Karpas-422 (cell line): ENCODE measurements around the gene OTUD7B. TPM values are rescaled to one million over a fixed set of nuclear protein-coding genes. Genes with fewer than 3 reads are reported as not detected.
A peak's percentile ranks its signal among the peaks of the same experiment; 100 is the strongest.

Experiments
- DNase-seq: peaks from one replicate; pipeline ENCODE4 v3.0.0-alpha.2; 2015
- H2AFZ ChIP-seq: fragments of 200-600 bp; sonication (generic); 2 replicates; pipeline ENCODE4 v1.6.1; 2014; ENCODE audit warnings: antibody characterized with exemption, low read length, mixed read lengths
- H3K27ac ChIP-seq: fragments of 200-600 bp; sonication (generic); 2 replicates; pipeline ENCODE4 v1.5.1; 2014; ENCODE audit warnings: mild to moderate bottlenecking, low read length, moderate library complexity
- H3K27me3 ChIP-seq: fragments of 200-600 bp; sonication (generic); 2 replicates; pipeline ENCODE4 v1.6.1; 2014; ENCODE audit warnings: low read length, mixed read lengths
- H3K36me3 ChIP-seq: fragments of 200-600 bp; sonication (generic); 2 replicates; pipeline ENCODE4 v1.6.1; 2014; ENCODE audit warnings: low read length, mixed read lengths; ENCODE audit not compliant: insufficient read depth
- H3K4me1 ChIP-seq: fragments of 200-600 bp; sonication (generic); 2 replicates; pipeline ENCODE4 v1.6.1; 2014; ENCODE audit warnings: mild to moderate bottlenecking, low read length, mixed read lengths
- H3K4me2 ChIP-seq: fragments of 200-600 bp; sonication (generic); 2 replicates; pipeline ENCODE4 v1.6.1; 2014; ENCODE audit warnings: low read length, low read depth, mild to moderate bottlenecking; ENCODE audit not compliant: poor library complexity, severe bottlenecking
- H3K4me3 ChIP-seq: fragments of 200-600 bp; sonication (generic); 2 replicates; pipeline ENCODE4 v1.5.1; 2014; ENCODE audit warnings: mild to moderate bottlenecking, antibody characterized with exemption, low read length, mixed read lengths
- H3K79me2 ChIP-seq: fragments of 200-600 bp; sonication (generic); 2 replicates; pipeline ENCODE4 v1.6.1; 2014; ENCODE audit warnings: mild to moderate bottlenecking, low read length, mixed read lengths
- H3K9ac ChIP-seq: fragments of 200-600 bp; sonication (generic); 2 replicates; pipeline ENCODE4 v1.6.0; 2014; ENCODE audit warnings: low read length
- H3K9me2 ChIP-seq: fragments of 200-600 bp; sonication (generic), shearing (Covaris generic); replicated peaks from 2 replicates; pipeline ENCODE4 v1.6.0; 2014; ENCODE audit warnings: mild to moderate bottlenecking, low read length, moderate library complexity; ENCODE audit not compliant: insufficient read depth
- H3K9me3 ChIP-seq: fragments of 300-700, 200-600 bp; sonication (generic); 2 replicates; pipeline ENCODE4 v1.6.1; 2014; ENCODE audit warnings: low read length, mixed read lengths
- H4K20me1 ChIP-seq: fragments of 200-600 bp; sonication (generic); 2 replicates; pipeline ENCODE4 v1.6.1; 2014; ENCODE audit warnings: mild to moderate bottlenecking, antibody characterized with exemption, low read length, low read depth; ENCODE audit not compliant: insufficient read depth
- total RNA-seq: library from RNA; depleted of rRNA; stranded (reverse); fragments of >200 nt; shearing (Covaris generic); gene quantifications from 2 replicates; pipeline ENCODE4 v1.2.3, GENCODE V29; 2014; ENCODE audit warnings: low replicate concordance

OTUD7B gene
- total RNA-seq, 1 experiment from 2014 or later, result 3.6 TPM

GRCh38 chr1:150015651-150016131 lies 5.2 kb upstream of the OTUD7B start:
- H3K36me3 ChIP-seq, result no peaks in the 10 kb centered on the region
- no peaks in the 10 kb centered on the region for H3K27me3 ChIP-seq
- H3K9me3 ChIP-seq, result no peaks in the 10 kb centered on the region
- no peak overlapping the region for H3K9ac ChIP-seq
- H3K27ac ChIP-seq, result no peak overlapping the region
- no peaks in the 10 kb centered on the region for H4K20me1 ChIP-seq
- no peak overlapping the region for H3K4me3 ChIP-seq
- H2AFZ ChIP-seq, result no peak overlapping the region
- H3K9me2 ChIP-seq, result no peaks in the 10 kb centered on the region
- H3K4me1 ChIP-seq, result peaks cover 15% of the 10 kb centered on the region
- peak; percentile 35 for DNase-seq
- H3K4me2 ChIP-seq, result no peak overlapping the region
- H3K79me2 ChIP-seq, result no peaks in the 10 kb centered on the region

GRCh38 chr1:150012611-150013010 lies 2.1 kb upstream of the OTUD7B start:
- Histone ChIP-seq H3K27me3 (no peaks in the 10 kb centered on the region), H3K9ac (no peak overlapping the region)

GRCh38 chr1:150009604-150010392 lies 728 bp downstream of the OTUD7B start:
- H3K27me3 ChIP-seq, result no peaks in the 10 kb centered on the region
- H3K9me2 ChIP-seq, result no peaks in the 10 kb centered on the region
- no peaks in the 10 kb centered on the region for H3K9me3 ChIP-seq
- peak; percentile 42 for DNase-seq
- peak overlapping the region; percentile 92 for H3K4me3 ChIP-seq
- H3K27ac ChIP-seq, result no peak overlapping the region
- H3K36me3 ChIP-seq, result no peaks in the 10 kb centered on the region
- H2AFZ ChIP-seq, result peak overlapping the region; percentile 97
- H4K20me1 ChIP-seq, result peaks cover 23% of the 10 kb centered on the region
- H3K4me2 ChIP-seq, result peak overlapping the region; percentile 98
- H3K9ac ChIP-seq, result peak overlapping the region; percentile 87
- H3K79me2 ChIP-seq, result no peaks in the 10 kb centered on the region
- peaks cover 18% of the 10 kb centered on the region for H3K4me1 ChIP-seq

More at GRCh38 chr1:150012611-150013010, 2.1 kb upstream of the OTUD7B start:
- Histone ChIP-seq H3K36me3 (no peaks in the 10 kb centered on the region), H3K27ac (no peak overlapping the region), H3K4me2 (no peak overlapping the region), H3K4me1 (peaks cover 18% of the 10 kb centered on the region), H3K9me3 (no peaks in the 10 kb centered on the region), H3K79me2 (no peaks in the 10 kb centered on the region), H3K9me2 (no peaks in the 10 kb centered on the region), H4K20me1 (peaks cover 18% of the 10 kb centered on the region), H2AFZ (no peak overlapping the region), H3K4me3 (no peak overlapping the region)
- no peak for DNase-seq

- peak; percentile 31 for DNase-seq
- Histone ChIP-seq H4K20me1 (peaks cover 23% of the 10 kb centered on the region), H3K79me2 (no peaks in the 10 kb centered on the region), H3K4me2 (peak overlapping the region; percentile 98), H3K4me1 (peaks cover 18% of the 10 kb centered on the region), H3K27me3 (no peaks in the 10 kb centered on the region), H3K9me3 (no peaks in the 10 kb centered on the region), H3K9me2 (no peaks in the 10 kb centered on the region), H3K4me3 (no peak overlapping the region), H2AFZ (no peak overlapping the region), H3K36me3 (no peaks in the 10 kb centered on the region), H3K9ac (no peak overlapping the region), H3K27ac (no peak overlapping the region)
Measured at GRCh38 chr1:150008699-150009098, 1.8 kb downstream of the OTUD7B start.

- Histone ChIP-seq H2AFZ (no peak overlapping the region), H3K9ac (no peak overlapping the region), H3K27ac (no peak overlapping the region), H3K4me2 (no peak overlapping the region), H3K4me1 (peaks cover 18% of the 10 kb centered on the region), H4K20me1 (peaks cover 30% of the 10 kb centered on the region), H3K36me3 (no peaks in the 10 kb centered on the region), H3K4me3 (no peak overlapping the region), H3K9me3 (no peaks in the 10 kb centered on the region), H3K79me2 (no peaks in the 10 kb centered on the region), H3K27me3 (no peaks in the 10 kb centered on the region), H3K9me2 (no peaks in the 10 kb centered on the region)
- no peak for DNase-seq
Measured at GRCh38 chr1:150006881-150007421, 3.6 kb downstream of the OTUD7B start.

GRCh38 chr1:150005606-150006005 lies 4.9 kb downstream of the OTUD7B start:
- Histone ChIP-seq H3K4me3 (no peak overlapping the region), H3K79me2 (no peaks in the 10 kb centered on the region), H3K27me3 (no peaks in the 10 kb centered on the region), H4K20me1 (peaks cover 39% of the 10 kb centered on the region), H3K9me3 (no peaks in the 10 kb centered on the region), H3K4me2 (no peak overlapping the region), H3K27ac (no peak overlapping the region), H3K4me1 (peaks cover 12% of the 10 kb centered on the region), H2AFZ (no peak overlapping the region), H3K9ac (no peak overlapping the region), H3K9me2 (no peaks in the 10 kb centered on the region), H3K36me3 (no peaks in the 10 kb centered on the region)
- no peak for DNase-seq

GRCh38 chr1:150003801-150004200 lies 6.7 kb downstream of the OTUD7B start:
- H3K9me3 ChIP-seq, result no peaks in the 10 kb centered on the region
- H3K4me2 ChIP-seq, result no peak overlapping the region
- DNase-seq, result no peak
- no peaks in the 10 kb centered on the region for H3K79me2 ChIP-seq
- no peaks in the 10 kb centered on the region for H3K9me2 ChIP-seq
- no peaks in the 10 kb centered on the region; the same call in 1 of the 2 replicates for H3K4me1 ChIP-seq
- peaks cover 42% of the 10 kb centered on the region for H4K20me1 ChIP-seq
- H3K9ac ChIP-seq, result no peak overlapping the region
- H3K4me3 ChIP-seq, result no peak overlapping the region
- no peak overlapping the region for H3K27ac ChIP-seq
- H3K27me3 ChIP-seq, result no peaks in the 10 kb centered on the region
- H2AFZ ChIP-seq, result no peak overlapping the region
- H3K36me3 ChIP-seq, result no peaks in the 10 kb centered on the region

- H3K9ac ChIP-seq, result no peak overlapping the region
- H3K4me1 ChIP-seq, result peaks cover 14% of the 10 kb centered on the region
- no peaks in the 10 kb centered on the region for H3K9me3 ChIP-seq
- H4K20me1 ChIP-seq, result peaks cover 46% of the 10 kb centered on the region; the same call in 1 of the 2 replicates
- H3K79me2 ChIP-seq, result no peaks in the 10 kb centered on the region
- no peaks in the 10 kb centered on the region for H3K36me3 ChIP-seq
- H3K4me2 ChIP-seq, result no peak overlapping the region
- DNase-seq, result no peak
- no peak overlapping the region for H3K4me3 ChIP-seq
- H3K27me3 ChIP-seq, result no peaks in the 10 kb centered on the region
- no peak overlapping the region for H2AFZ ChIP-seq
- H3K9me2 ChIP-seq, result no peaks in the 10 kb centered on the region
- H3K27ac ChIP-seq, result no peak overlapping the region
Measured at GRCh38 chr1:150002217-150002616, 8.3 kb downstream of the OTUD7B start.
